ENCODE data around the gene TTC32.
"Not testable (repeated sequence)": the region's sequence is repeated elsewhere in the genome, so short reads cannot be mapped to it uniquely, and the experiment has no call there.

TTC32 gene

GRCh38 chr2:19901442-19902215 is at the start of gene TTC32:
TTC32 (minus strand) TSS chr2:19901983; CDS start chr2:19901854, 129 bp downstream.
- DNase-seq (ENCODE audit: low spot score) = peak; percentile 91

GRCh38 chr2:19949071-19949470 is 47.3 kb upstream of the TTC32 start:
- DNase-seq (ENCODE audit: low spot score) = no peak

GRCh38 chr2:19947184-19947940 is 45.6 kb upstream of the TTC32 start:
- DNase-seq (ENCODE audit: low spot score) = no peak

GRCh38 chr2:19944205-19944845 is 42.5 kb upstream of the TTC32 start:
- DNase-seq (ENCODE audit: low spot score) = no peak

- DNase-seq (ENCODE audit: low spot score) = no peak
These were observed 41.4 kb upstream of the TTC32 start for GRCh38 chr2:19943189-19943588.

- DNase-seq (ENCODE audit: low spot score) = no peak
These were observed 40.4 kb upstream of the TTC32 start for GRCh38 chr2:19942199-19942598.

GRCh38 chr2:19937004-19937403 is 35.2 kb upstream of the TTC32 start:
- DNase-seq (ENCODE audit: low spot score) = no peak

- no peak for DNase-seq (ENCODE audit: low spot score)
These were observed 34.4 kb upstream of the TTC32 start for GRCh38 chr2:19936203-19936602.

GRCh38 chr2:19933351-19933981 is 31.7 kb upstream of the TTC32 start:
- no peak for DNase-seq (ENCODE audit: low spot score)

GRCh38 chr2:19932928-19933327 is 31.1 kb upstream of the TTC32 start:
- no peak for DNase-seq (ENCODE audit: low spot score)

GRCh38 chr2:19929226-19929625 is 27.4 kb upstream of the TTC32 start:
- no peak for DNase-seq (ENCODE audit: low spot score)

- not testable (repeated sequence) for DNase-seq (ENCODE audit: low spot score)
These were observed 26.0 kb upstream of the TTC32 start for GRCh38 chr2:19927816-19928215.

GRCh38 chr2:19924526-19924925 is 22.7 kb upstream of the TTC32 start:
- not testable (repeated sequence) for DNase-seq (ENCODE audit: low spot score)

GRCh38 chr2:19922188-19922587 is 20.4 kb upstream of the TTC32 start:
- not testable (repeated sequence) for DNase-seq (ENCODE audit: low spot score)

- no peak for DNase-seq (ENCODE audit: low spot score)
These were observed 14.7 kb upstream of the TTC32 start for GRCh38 chr2:19916385-19916950.

GRCh38 chr2:19914266-19914975 is 12.6 kb upstream of the TTC32 start:
- DNase-seq (ENCODE audit: low spot score) = no peak

- DNase-seq (ENCODE audit: low spot score) = no peak
These were observed 10.2 kb upstream of the TTC32 start for GRCh38 chr2:19911808-19912509.

- DNase-seq (ENCODE audit: low spot score) = no peak
These were observed 495 bp upstream of the TTC32 start for GRCh38 chr2:19902216-19902740.

- no peak for DNase-seq (ENCODE audit: low spot score)
These were observed 797 bp downstream of the TTC32 start for GRCh38 chr2:19900931-19901441.

Measured in CD4-positive, alpha-beta T cell treated with Interleukin-6 at 100 ng/mL for 8 hours (primary cell).